Natural killer cell (primary cell): ENCODE measurements around the gene CEACAM19. TPM values are rescaled to one million over a fixed set of nuclear protein-coding genes. Genes with fewer than 3 reads are reported as not detected.

Experiments used
- ATAC-seq, 3 donors: fragments of 150-1000 bp in 2 of 3; fragments of 200-7000 bp in 1 of 3; cut with Tn5 transposase; 1 replicate in 1 of 3; 2 replicates in 2 of 3; pipeline ENCODE4 v1.10.0; 2021; ENCODE audit warnings: mild to moderate bottlenecking in 2 of 3, moderate library complexity in 2 of 3
- DNase-seq, 2 donors: peaks; one replicate each; pipeline versions ENCODE4 v3.0.0 to v3.0.0-alpha.2; 2013 to 2021; ENCODE audit warnings: mixed read lengths in 1 of 2
- H3K27ac ChIP-seq: one replicate; pipeline ENCODE4 v1.5.1; 2013; ENCODE audit warnings: mild to moderate bottlenecking, low read length
- H3K27me3 ChIP-seq: one replicate; pipeline ENCODE4 v1.6.1; 2013; ENCODE audit warnings: low read length; ENCODE audit not compliant: control insufficient read depth, insufficient read depth
- H3K36me3 ChIP-seq: one replicate; pipeline ENCODE4 v1.6.1; 2013; ENCODE audit warnings: low read length; ENCODE audit not compliant: control insufficient read depth, insufficient read depth
- H3K4me1 ChIP-seq: one replicate; pipeline ENCODE4 v1.6.1; 2013; ENCODE audit warnings: low read length; ENCODE audit not compliant: control insufficient read depth, insufficient read depth
- H3K4me3 ChIP-seq: one replicate; pipeline ENCODE4 v1.5.1; 2013; ENCODE audit warnings: low read length
- H3K9me3 ChIP-seq: one replicate; pipeline ENCODE4 v1.6.1; 2013; ENCODE audit warnings: low read length; ENCODE audit not compliant: control insufficient read depth, insufficient read depth
- H3K27ac Mint-ChIP-seq, 2 donors: one replicate each; pipeline ENCODE4 v1.8.0; 2022; ENCODE audit warnings: mild to moderate bottlenecking in 2 of 2, mixed read lengths in 2 of 2, moderate library complexity in 1 of 2
- H3K27me3 Mint-ChIP-seq, 2 donors: one replicate each; pipeline ENCODE4 v1.8.0; 2022; ENCODE audit warnings: low read depth in 2 of 2, mixed read lengths in 2 of 2
- H3K36me3 Mint-ChIP-seq: one replicate; pipeline ENCODE4 v1.8.0; 2022; ENCODE audit warnings: mixed read lengths
- H3K4me1 Mint-ChIP-seq, 2 donors: one replicate each; pipeline ENCODE4 v1.8.0; 2022; ENCODE audit warnings: mixed read lengths in 2 of 2
- H3K4me3 Mint-ChIP-seq: one replicate; pipeline ENCODE4 v1.8.0; 2022; ENCODE audit warnings: mild to moderate bottlenecking, moderate library complexity, mixed read lengths
- H3K9me3 Mint-ChIP-seq, 2 donors: one replicate each; pipeline ENCODE4 v1.8.0; 2022; ENCODE audit warnings: mixed read lengths in 2 of 2
- CTCF ChIP-seq: fragments of 200-600 bp; IDR thresholded peaks from one replicate; pipeline ENCODE4 v1.8.0; 2022; ENCODE audit warnings: antibody characterized with exemption
- WGBS: methylation state at CpG from one replicate; pipeline ENCODE4 v1.1.7; 2013; ENCODE audit warnings: missing lambda C conversion rate; ENCODE audit not compliant: insufficient coverage; 5-methylcytosine and 5-hydroxymethylcytosine counted together
- intact Hi-C: fragments of 100-400 bp; cut with micrococcal nuclease; formaldehyde crosslinking; loops from one replicate; pipeline ENCODE4 v1.14.2; 2022
- total RNA-seq, 4 donors: library from RNA; stranded (reverse); fragments of 120-200 nt in 1 of 4; gene quantifications; one replicate each; pipeline versions ENCODE4 v1.2.3 to v1.2.4, GENCODE V29; 2013 to 2022

CEACAM19 gene
- total RNA-seq, 3 donors from 2014 or later (not counting 1 experiment from before 2014, with no cell fraction given), result 2.6 to 4.1 (median 2.7) TPM

GRCh38 chr19:44700547-44700946 lies 29.3 kb downstream of the CEACAM19 start:
- Mint-ChIP-seq H3K27me3 (peaks cover 0 to 7% of the 10 kb centered on the region in 2 donors), H3K4me3 (no peak overlapping the region), H3K4me1 (no peaks in the 10 kb centered on the region), H3K9me3 (no peaks in the 10 kb centered on the region), H3K36me3 (no peaks in the 10 kb centered on the region), H3K27ac (no peak overlapping the region)
- no peak for TF ChIP-seq CTCF
- DNase-seq, result no peak
- no peaks in the 10 kb centered on the region for H3K36me3 ChIP-seq
- no peak for ATAC-seq
- H3K4me3 ChIP-seq, result no peak overlapping the region
- no peak overlapping the region for H3K27ac ChIP-seq
- 82% methylated on average over 5 of the region's 5 CpGs for WGBS
- H3K4me1 ChIP-seq, result no peaks in the 10 kb centered on the region
- H3K9me3 ChIP-seq, result no peaks in the 10 kb centered on the region
- no peaks in the 10 kb centered on the region for H3K27me3 ChIP-seq
- intact Hi-C loops, result no loop called here

- intact Hi-C loops, result no loop called here
- 89% methylated on average over 15 of the region's 15 CpGs for WGBS
- TF ChIP-seq CTCF, result no peak
- Histone ChIP-seq H3K9me3 (no peaks in the 10 kb centered on the region), H3K4me1 (no peaks in the 10 kb centered on the region), H3K36me3 (no peaks in the 10 kb centered on the region), H3K27me3 (no peaks in the 10 kb centered on the region), H3K27ac (no peak overlapping the region), H3K4me3 (no peak overlapping the region)
- no peak for ATAC-seq
- no peak for DNase-seq
- Mint-ChIP-seq H3K27ac (no peak overlapping the region), H3K36me3 (no peaks in the 10 kb centered on the region), H3K4me3 (no peak overlapping the region), H3K4me1 (no peaks in the 10 kb centered on the region), H3K27me3 (peaks cover 0 to 7% of the 10 kb centered on the region in 2 donors), H3K9me3 (no peaks in the 10 kb centered on the region)
These were observed 29.9 kb downstream of the CEACAM19 start for GRCh38 chr19:44701228-44701627.

- DNase-seq, result no peak
- Histone ChIP-seq H3K4me1 (no peaks in the 10 kb centered on the region), H3K4me3 (no peak overlapping the region), H3K9me3 (no peaks in the 10 kb centered on the region), H3K27me3 (no peaks in the 10 kb centered on the region), H3K27ac (no peak overlapping the region), H3K36me3 (no peaks in the 10 kb centered on the region)
- Mint-ChIP-seq H3K9me3 (no peaks in the 10 kb centered on the region), H3K36me3 (no peaks in the 10 kb centered on the region), H3K27me3 (peaks cover 0 to 5% of the 10 kb centered on the region in 2 donors), H3K4me3 (no peak overlapping the region), H3K4me1 (no peaks in the 10 kb centered on the region), H3K27ac (no peak overlapping the region)
- intact Hi-C loops, result no loop called here
- WGBS, result 87% methylated on average over 17 of the region's 17 CpGs
- no peak for ATAC-seq
- no peak for TF ChIP-seq CTCF
These were observed 31.4 kb downstream of the CEACAM19 start for GRCh38 chr19:44702551-44703176.
